HL-60 (cell line): Measurements from ENCODE around the gene P4HA1.

Experiments used
- DNase-seq, 2 experiments: peaks; one replicate each; pipeline ENCODE4 v3.0.0-alpha.2; 2010 to 2020; ENCODE audit warnings: low read depth in 1 of 2, low spot score in 1 of 2
- H3K27ac ChIP-seq: fragments of 250-450 bp; sonication (Bioruptor Pico); replicated peaks from 2 replicates; pipeline ENCODE4 v1.5.1; 2020; ENCODE audit warnings: mild to moderate bottlenecking, moderate library complexity
- H3K27me3 ChIP-seq: fragments of 250-450 bp; sonication (Bioruptor Pico); 2 replicates; pipeline ENCODE4 v1.5.1; 2021; ENCODE audit warnings: mild to moderate bottlenecking, moderate library complexity; ENCODE audit not compliant: insufficient read depth, poor library complexity, severe bottlenecking
- H3K4me3 ChIP-seq: replicated peaks from 2 replicates; pipeline ENCODE4 v1.5.1; 2011; ENCODE audit warnings: mild to moderate bottlenecking, control low read depth, low read length; ENCODE audit not compliant: insufficient read depth
- GABPA ChIP-seq: IDR thresholded peaks from 2 replicates; pipeline ENCODE4 v1.6.1; 2012; ENCODE audit warnings: low read depth
- POLR2AphosphoS5 ChIP-seq: IDR thresholded peaks from 2 replicates; pipeline ENCODE4 v1.6.1; 2012; ENCODE audit warnings: low read depth
- SPI1 ChIP-seq: IDR thresholded peaks from 2 replicates; pipeline ENCODE4 v1.6.1; 2012; ENCODE audit warnings: low read depth, mild to moderate bottlenecking, borderline replicate concordance
- TF ChIP-seq, protein P1 (sequence below): IDR thresholded peaks from one replicate; pipeline ENCODE4 v1.5.1; 2011; ENCODE audit warnings: low read length, control low read depth, inconsistent platforms; ENCODE audit not compliant: insufficient read depth
- TF ChIP-seq, protein P2 (sequence below): IDR thresholded peaks from 2 replicates; pipeline ENCODE4 v1.6.1; 2012; ENCODE audit warnings: low read depth; ENCODE audit not compliant: insufficient replicate concordance

P4HA1 gene

DNA sequence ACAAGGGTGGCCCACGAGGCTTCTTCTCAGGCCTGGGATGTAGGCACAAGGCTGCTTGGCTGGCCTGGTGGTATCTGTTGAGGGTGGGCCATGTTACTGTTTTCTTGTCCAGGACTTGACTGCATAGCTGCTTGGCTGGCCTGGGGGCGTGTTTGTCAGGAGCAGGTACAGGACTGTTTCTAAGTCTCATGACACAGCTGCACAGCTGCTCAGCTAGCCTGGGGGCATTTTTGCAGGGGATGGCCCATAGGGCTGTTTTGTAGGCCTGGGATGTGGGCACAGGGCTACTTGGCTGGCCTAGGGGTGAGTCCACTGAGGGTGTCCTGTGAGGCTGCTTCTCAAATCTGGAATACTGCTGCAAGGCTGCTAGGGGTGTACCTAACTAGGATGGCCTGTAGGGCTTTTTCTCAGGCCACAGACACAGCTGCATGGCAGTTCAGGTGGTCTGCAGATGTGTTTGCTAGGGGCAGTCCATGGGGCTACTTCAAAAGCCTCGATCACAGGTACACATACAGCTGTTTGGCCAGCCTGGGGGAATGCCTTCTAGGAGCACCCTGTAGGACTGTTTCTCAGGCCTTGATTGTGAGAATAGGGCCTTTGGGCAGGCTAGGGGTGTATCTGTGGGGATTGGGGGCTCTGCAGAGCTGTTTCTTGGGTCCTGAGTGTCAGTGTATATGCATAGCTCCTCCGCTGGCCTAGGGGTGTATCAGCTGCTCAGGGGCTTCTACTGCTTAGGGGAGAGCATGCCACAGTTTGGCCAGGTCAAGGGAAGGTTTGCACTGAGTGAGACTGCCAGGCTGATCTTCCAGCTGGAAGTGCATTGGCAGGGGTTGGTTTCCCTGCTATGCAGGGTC is 115.4 kb downstream of the P4HA1 start:
- no peaks in the 10 kb centered on the region for H3K27me3 ChIP-seq
- no peak for DNase-seq
- TF ChIP-seq, protein P1, sequence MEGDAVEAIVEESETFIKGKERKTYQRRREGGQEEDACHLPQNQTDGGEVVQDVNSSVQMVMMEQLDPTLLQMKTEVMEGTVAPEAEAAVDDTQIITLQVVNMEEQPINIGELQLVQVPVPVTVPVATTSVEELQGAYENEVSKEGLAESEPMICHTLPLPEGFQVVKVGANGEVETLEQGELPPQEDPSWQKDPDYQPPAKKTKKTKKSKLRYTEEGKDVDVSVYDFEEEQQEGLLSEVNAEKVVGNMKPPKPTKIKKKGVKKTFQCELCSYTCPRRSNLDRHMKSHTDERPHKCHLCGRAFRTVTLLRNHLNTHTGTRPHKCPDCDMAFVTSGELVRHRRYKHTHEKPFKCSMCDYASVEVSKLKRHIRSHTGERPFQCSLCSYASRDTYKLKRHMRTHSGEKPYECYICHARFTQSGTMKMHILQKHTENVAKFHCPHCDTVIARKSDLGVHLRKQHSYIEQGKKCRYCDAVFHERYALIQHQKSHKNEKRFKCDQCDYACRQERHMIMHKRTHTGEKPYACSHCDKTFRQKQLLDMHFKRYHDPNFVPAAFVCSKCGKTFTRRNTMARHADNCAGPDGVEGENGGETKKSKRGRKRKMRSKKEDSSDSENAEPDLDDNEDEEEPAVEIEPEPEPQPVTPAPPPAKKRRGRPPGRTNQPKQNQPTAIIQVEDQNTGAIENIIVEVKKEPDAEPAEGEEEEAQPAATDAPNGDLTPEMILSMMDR, result no peak
- TF ChIP-seq POLR2AphosphoS5 (no peak), GABPA (no peak), SPI1 (no peak)
- TF ChIP-seq, protein P2, sequence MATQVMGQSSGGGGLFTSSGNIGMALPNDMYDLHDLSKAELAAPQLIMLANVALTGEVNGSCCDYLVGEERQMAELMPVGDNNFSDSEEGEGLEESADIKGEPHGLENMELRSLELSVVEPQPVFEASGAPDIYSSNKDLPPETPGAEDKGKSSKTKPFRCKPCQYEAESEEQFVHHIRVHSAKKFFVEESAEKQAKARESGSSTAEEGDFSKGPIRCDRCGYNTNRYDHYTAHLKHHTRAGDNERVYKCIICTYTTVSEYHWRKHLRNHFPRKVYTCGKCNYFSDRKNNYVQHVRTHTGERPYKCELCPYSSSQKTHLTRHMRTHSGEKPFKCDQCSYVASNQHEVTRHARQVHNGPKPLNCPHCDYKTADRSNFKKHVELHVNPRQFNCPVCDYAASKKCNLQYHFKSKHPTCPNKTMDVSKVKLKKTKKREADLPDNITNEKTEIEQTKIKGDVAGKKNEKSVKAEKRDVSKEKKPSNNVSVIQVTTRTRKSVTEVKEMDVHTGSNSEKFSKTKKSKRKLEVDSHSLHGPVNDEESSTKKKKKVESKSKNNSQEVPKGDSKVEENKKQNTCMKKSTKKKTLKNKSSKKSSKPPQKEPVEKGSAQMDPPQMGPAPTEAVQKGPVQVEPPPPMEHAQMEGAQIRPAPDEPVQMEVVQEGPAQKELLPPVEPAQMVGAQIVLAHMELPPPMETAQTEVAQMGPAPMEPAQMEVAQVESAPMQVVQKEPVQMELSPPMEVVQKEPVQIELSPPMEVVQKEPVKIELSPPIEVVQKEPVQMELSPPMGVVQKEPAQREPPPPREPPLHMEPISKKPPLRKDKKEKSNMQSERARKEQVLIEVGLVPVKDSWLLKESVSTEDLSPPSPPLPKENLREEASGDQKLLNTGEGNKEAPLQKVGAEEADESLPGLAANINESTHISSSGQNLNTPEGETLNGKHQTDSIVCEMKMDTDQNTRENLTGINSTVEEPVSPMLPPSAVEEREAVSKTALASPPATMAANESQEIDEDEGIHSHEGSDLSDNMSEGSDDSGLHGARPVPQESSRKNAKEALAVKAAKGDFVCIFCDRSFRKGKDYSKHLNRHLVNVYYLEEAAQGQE, result no peak
- no peak overlapping the region for H3K4me3 ChIP-seq
- no peak overlapping the region for H3K27ac ChIP-seq

DNA sequence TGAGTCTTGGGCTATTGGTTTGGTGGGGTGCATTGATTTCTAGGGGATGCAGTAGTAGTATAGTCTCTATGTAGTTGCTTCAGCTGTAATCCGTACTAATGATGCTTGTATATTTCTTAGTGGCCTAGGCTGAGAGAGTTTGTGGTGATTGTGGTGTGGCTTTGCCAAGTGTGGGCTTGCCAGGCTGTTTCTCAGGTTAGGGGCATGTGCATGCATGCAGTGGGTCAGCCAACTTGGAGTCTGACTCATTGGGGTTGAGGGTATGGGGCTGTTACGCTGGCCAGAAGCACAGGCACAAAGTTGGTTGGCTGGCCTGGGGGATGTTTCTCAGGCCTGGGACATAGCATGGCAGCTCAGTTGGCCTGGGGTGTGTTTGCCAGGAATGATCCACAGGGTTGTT is 116.3 kb downstream of the P4HA1 start:
- Histone ChIP-seq H3K27ac (no peak overlapping the region), H3K4me3 (no peak overlapping the region), H3K27me3 (no peaks in the 10 kb centered on the region)
- DNase-seq, result no peak
- TF ChIP-seq GABPA (no peak), SPI1 (no peak), POLR2AphosphoS5 (no peak)
- TF ChIP-seq, protein P1, result no peak
- TF ChIP-seq, protein P2, result no peak

DNA sequence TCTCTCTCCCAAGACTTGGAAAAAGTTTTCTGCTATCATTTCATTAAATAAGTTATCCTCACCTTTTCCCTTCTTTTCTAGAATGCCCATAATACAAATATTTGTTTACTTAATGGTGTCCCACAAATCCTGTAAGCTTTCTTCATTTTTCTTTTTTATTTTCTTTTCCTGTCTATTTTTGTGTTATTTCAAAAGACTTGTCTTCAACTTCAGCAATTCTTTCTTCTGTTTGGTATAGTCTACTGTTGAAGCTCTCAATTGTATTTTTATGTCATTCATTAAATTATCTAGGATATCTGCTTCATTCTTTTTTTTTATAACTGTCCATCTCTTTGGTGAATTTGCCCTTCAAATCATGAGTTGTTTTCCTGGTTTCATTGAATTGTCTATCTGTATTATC is 117.0 kb downstream of the P4HA1 start:
- DNase-seq, result no peak
- Histone ChIP-seq H3K27me3 (no peaks in the 10 kb centered on the region), H3K27ac (no peak overlapping the region), H3K4me3 (no peak overlapping the region)
- TF ChIP-seq SPI1, result no peak
- no peak for TF ChIP-seq POLR2AphosphoS5
- TF ChIP-seq, protein P2, result no peak
- TF ChIP-seq GABPA, result no peak
- TF ChIP-seq, protein P1, result no peak
